ENCODE results near the gene POLA1.

Gene POLA1

GRCh38 chrX:24983931-24984330 is 290.2 kb downstream of the POLA1 start:
- H3K4me3 ChIP-seq (ENCODE audit: low read length), result no peak overlapping the region
- no peaks in the 10 kb centered on the region for H3K36me3 ChIP-seq (replicated peaks; ENCODE audit: insufficient read depth, low read length)
- H4K20me1 ChIP-seq (ENCODE audit: insufficient read depth, low read length), result no peaks in the 10 kb centered on the region
- H3K9ac ChIP-seq (ENCODE audit: low read length), result no peak overlapping the region
- no peaks in the 10 kb centered on the region for H3F3A ChIP-seq (ENCODE audit: insufficient read depth, low read length)
- no peaks in the 10 kb centered on the region for H3K9me2 ChIP-seq (replicated peaks; ENCODE audit: insufficient read depth, low read length)
- TF ChIP-seq EZH2 (optimal IDR thresholded peaks at IDR 0.05; ENCODE audit: low read depth, low read length) (no peak), CTCF (IDR thresholded peaks at IDR 0.05; ENCODE audit: low read length) (no peak), EZH2phosphoT487 (IDR thresholded peaks at IDR 0.05; ENCODE audit: low read length) (no peak)
- H3K9me3 ChIP-seq (replicated peaks; ENCODE audit: insufficient read depth, low read length), result no peaks in the 10 kb centered on the region
- no peaks in the 10 kb centered on the region for H3K27me3 ChIP-seq (replicated peaks; ENCODE audit: insufficient read depth, low read length)
- no peaks in the 10 kb centered on the region for H3K4me1 ChIP-seq (ENCODE audit: low read length)
- H3K79me2 ChIP-seq (ENCODE audit: low read length), result no peaks in the 10 kb centered on the region
- no peak for DNase-seq
- no peak overlapping the region for H3K4me2 ChIP-seq (ENCODE audit: low read depth, low read length)
- no peak overlapping the region for H3K27ac ChIP-seq (ENCODE audit: low read length)
- no peak overlapping the region for H2AFZ ChIP-seq (ENCODE audit: low read length)

GRCh38 chrX:24985120-24985519 is 291.4 kb downstream of the POLA1 start:
- H3K4me1 ChIP-seq (ENCODE audit: low read length), result no peaks in the 10 kb centered on the region
- no peaks in the 10 kb centered on the region for H3K9me2 ChIP-seq (replicated peaks; ENCODE audit: insufficient read depth, low read length)
- H4K20me1 ChIP-seq (ENCODE audit: insufficient read depth, low read length), result no peaks in the 10 kb centered on the region
- no peak overlapping the region for H3K27ac ChIP-seq (ENCODE audit: low read length)
- no peaks in the 10 kb centered on the region for H3K36me3 ChIP-seq (replicated peaks; ENCODE audit: insufficient read depth, low read length)
- TF ChIP-seq EZH2phosphoT487 (IDR thresholded peaks at IDR 0.05; ENCODE audit: low read length) (no peak), CTCF (IDR thresholded peaks at IDR 0.05; ENCODE audit: low read length) (no peak)
- no peaks in the 10 kb centered on the region for H3K9me3 ChIP-seq (replicated peaks; ENCODE audit: insufficient read depth, low read length)
- no peaks in the 10 kb centered on the region for H3K79me2 ChIP-seq (ENCODE audit: low read length)
- H3K9ac ChIP-seq (ENCODE audit: low read length), result no peak overlapping the region
- no peak for DNase-seq
- no peak overlapping the region for H3K4me3 ChIP-seq (ENCODE audit: low read length)
- no peak overlapping the region for H2AFZ ChIP-seq (ENCODE audit: low read length)
- no peaks in the 10 kb centered on the region for H3F3A ChIP-seq (ENCODE audit: insufficient read depth, low read length)
- H3K4me2 ChIP-seq (ENCODE audit: low read depth, low read length), result no peak overlapping the region
- no peaks in the 10 kb centered on the region for H3K27me3 ChIP-seq (replicated peaks; ENCODE audit: insufficient read depth, low read length)

GRCh38 chrX:24987731-24988130 is 294.0 kb downstream of the POLA1 start:
- H3K27ac ChIP-seq (ENCODE audit: low read length), result no peak overlapping the region
- no peak overlapping the region for H3K9ac ChIP-seq (ENCODE audit: low read length)
- DNase-seq, result no peak
- H2AFZ ChIP-seq (ENCODE audit: low read length), result no peak overlapping the region
- no peaks in the 10 kb centered on the region for H3K4me1 ChIP-seq (ENCODE audit: low read length)
- no peaks in the 10 kb centered on the region for H3K9me3 ChIP-seq (replicated peaks; ENCODE audit: insufficient read depth, low read length)
- no peaks in the 10 kb centered on the region for H4K20me1 ChIP-seq (ENCODE audit: insufficient read depth, low read length)
- TF ChIP-seq CTCF (IDR thresholded peaks at IDR 0.05; ENCODE audit: low read length) (no peak), EZH2phosphoT487 (IDR thresholded peaks at IDR 0.05; ENCODE audit: low read length) (no peak), EZH2 (optimal IDR thresholded peaks at IDR 0.05; ENCODE audit: low read depth, low read length) (no peak)
- no peaks in the 10 kb centered on the region for H3K27me3 ChIP-seq (replicated peaks; ENCODE audit: insufficient read depth, low read length)
- no peaks in the 10 kb centered on the region for H3K9me2 ChIP-seq (replicated peaks; ENCODE audit: insufficient read depth, low read length)
- no peak overlapping the region for H3K4me2 ChIP-seq (ENCODE audit: low read depth, low read length)
- H3K79me2 ChIP-seq (ENCODE audit: low read length), result no peaks in the 10 kb centered on the region
- no peaks in the 10 kb centered on the region for H3F3A ChIP-seq (ENCODE audit: insufficient read depth, low read length)
- H3K36me3 ChIP-seq (replicated peaks; ENCODE audit: insufficient read depth, low read length), result no peaks in the 10 kb centered on the region
- no peak overlapping the region for H3K4me3 ChIP-seq (ENCODE audit: low read length)

Measured in MM.1S (cell line).